CD14-positive monocyte (primary cell): Measurements from ENCODE around the gene DRAXIN. TPM values are rescaled to one million over a fixed set of nuclear protein-coding genes. Genes with fewer than 3 reads are reported as not detected.

Source experiments
- DNase-seq, 3 donors: peaks; one replicate each; pipeline ENCODE4 v3.0.0-alpha.2; 2011 to 2022
- H2AFZ ChIP-seq: 2 replicates; pipeline ENCODE4 v1.6.0; 2012; ENCODE audit warnings: mild to moderate bottlenecking, low read depth, low read length, inconsistent platforms; ENCODE audit not compliant: insufficient read depth, poor library complexity, severe bottlenecking
- H3K27ac ChIP-seq, 2 donors: 1 replicate in 1 of 2; 2 replicates in 1 of 2; pipeline ENCODE4 v1.5.1; 2012 to 2013; ENCODE audit warnings: low read length in 2 of 2, control low read depth in 1 of 2, inconsistent platforms in 1 of 2, low read depth in 1 of 2, mild to moderate bottlenecking in 1 of 2
- H3K27me3 ChIP-seq, 2 donors: one replicate each; pipeline versions ENCODE4 v1.6.0 to v1.6.1; 2011 to 2013; ENCODE audit warnings: low read length in 2 of 2; ENCODE audit not compliant: control insufficient read depth in 2 of 2, insufficient read depth in 2 of 2
- H3K36me3 ChIP-seq, 2 donors: replicated peaks in 1 of 2; 1 replicate in 1 of 2; 2 replicates in 1 of 2; pipeline versions ENCODE4 v1.5.1 to v1.6.1; 2012 to 2013; ENCODE audit warnings: low read length in 2 of 2, control low read depth in 1 of 2, inconsistent platforms in 1 of 2, mild to moderate bottlenecking in 1 of 2; ENCODE audit not compliant: insufficient read depth in 2 of 2, control insufficient read depth in 1 of 2
- H3K4me1 ChIP-seq, 2 donors: 1 replicate in 1 of 2; 2 replicates in 1 of 2; pipeline versions ENCODE4 v1.5.1 to v1.6.1; 2012 to 2013; ENCODE audit warnings: low read length in 2 of 2, control low read depth in 1 of 2, inconsistent platforms in 1 of 2, mild to moderate bottlenecking in 1 of 2, moderate library complexity in 1 of 2; ENCODE audit not compliant: insufficient read depth in 2 of 2, control insufficient read depth in 1 of 2
- H3K4me2 ChIP-seq: replicated peaks from 2 replicates; pipeline ENCODE3; 2012; ENCODE audit warnings: low read length, moderate library complexity, mild to moderate bottlenecking; ENCODE audit not compliant: poor library complexity, severe bottlenecking; ENCODE audit errors: extremely low read depth
- H3K4me3 ChIP-seq, 3 experiments: fragments of 200-600 bp in 1 of 3; sonication (generic) in 1 of 3; replicated peaks in 1 of 3; 1 replicate in 2 of 3; 2 replicates in 1 of 3; pipeline ENCODE4 v1.5.1; 2011 to 2013; ENCODE audit warnings: low read length in 3 of 3, mild to moderate bottlenecking in 3 of 3, control low read depth in 2 of 3, low read depth in 2 of 3, inconsistent platforms in 1 of 3, moderate library complexity in 1 of 3
- H3K79me2 ChIP-seq: 2 replicates; pipeline ENCODE4 v1.6.0; 2012; ENCODE audit warnings: mild to moderate bottlenecking, control low read depth, inconsistent platforms, low read length, moderate library complexity; ENCODE audit not compliant: insufficient read depth
- H3K9ac ChIP-seq: 2 replicates; pipeline ENCODE4 v1.6.0; 2017; ENCODE audit warnings: low read length, mild to moderate bottlenecking; ENCODE audit not compliant: insufficient read depth, poor library complexity, severe bottlenecking
- H3K9me3 ChIP-seq, 2 donors: replicated peaks in 1 of 2; 1 replicate in 1 of 2; 2 replicates in 1 of 2; pipeline versions ENCODE4 v1.5.1 to v1.6.1; 2012 to 2013; ENCODE audit warnings: low read length in 2 of 2, control low read depth in 1 of 2; ENCODE audit not compliant: control insufficient read depth in 1 of 2, insufficient read depth in 1 of 2
- H4K20me1 ChIP-seq: 2 replicates; pipeline ENCODE4 v1.6.0; 2012; ENCODE audit warnings: mild to moderate bottlenecking, low read length, control low read depth, moderate library complexity; ENCODE audit not compliant: insufficient read depth
- H3K27ac Mint-ChIP-seq, 7 donors: one replicate each; pipeline ENCODE4 v1.8.0; 2020; ENCODE audit warnings: mild to moderate bottlenecking in 7 of 7, mixed read lengths in 7 of 7, moderate library complexity in 6 of 7, inconsistent platforms in 2 of 7
- H3K27me3 Mint-ChIP-seq, 3 donors: one replicate each; pipeline ENCODE4 v1.8.0; 2021 to 2022; ENCODE audit warnings: low read depth in 3 of 3, mild to moderate bottlenecking in 3 of 3, mixed read lengths in 3 of 3, moderate library complexity in 3 of 3, inconsistent platforms in 1 of 3
- H3K36me3 Mint-ChIP-seq, 2 donors: one replicate each; pipeline ENCODE4 v1.8.0; 2020; ENCODE audit warnings: mixed read lengths in 2 of 2, inconsistent platforms in 1 of 2, mild to moderate bottlenecking in 1 of 2
- H3K4me1 Mint-ChIP-seq: one replicate; pipeline ENCODE4 v1.8.0; 2020; ENCODE audit warnings: mild to moderate bottlenecking, mixed read lengths
- H3K4me3 Mint-ChIP-seq, 2 donors: one replicate each; pipeline ENCODE4 v1.8.0; 2020; ENCODE audit warnings: mild to moderate bottlenecking in 2 of 2, mixed read lengths in 2 of 2, moderate library complexity in 1 of 2
- H3K9me3 Mint-ChIP-seq, 7 donors: one replicate each; pipeline ENCODE4 v1.8.0; 2020 to 2022; ENCODE audit warnings: mixed read lengths in 7 of 7, mild to moderate bottlenecking in 6 of 7, moderate library complexity in 6 of 7, inconsistent platforms in 2 of 7
- WGBS: methylation state at CpG from one replicate; pipeline ENCODE4 v1.1.5; 2013; ENCODE audit warnings: missing lambda C conversion rate; ENCODE audit not compliant: insufficient coverage; 5-methylcytosine and 5-hydroxymethylcytosine counted together
- intact Hi-C, 2 donors: fragments of 100-400 bp; cut with micrococcal nuclease; formaldehyde crosslinking; loops; one replicate each; pipeline versions ENCODE4 v1.15.0 to v1.15.1; 2023
- polyA plus RNA-seq, 3 donors: library from polyadenylated mRNA; depleted of rRNA in 1 of 3; unstranded in 2 of 3; stranded (reverse) in 1 of 3; fragments of 300-500 nt in 2 of 3; fragments of >200 nt in 1 of 3; fragmentation: Illumina TruSeq in 2 of 3; gene quantifications; 1 replicate in 2 of 3; 2 replicates in 1 of 3; pipeline ENCODE4 v1.2.3, GENCODE V29; 2012 to 2021
- TF ChIP-seq, protein P1 (sequence below): fragments of 200-600 bp; IDR thresholded peaks from one replicate; pipeline ENCODE4 v1.8.0; 2022; ENCODE audit warnings: antibody characterized with exemption, mild to moderate bottlenecking

DRAXIN gene
- polyA plus RNA-seq, 3 donors: 0.14 to 0.27 (median 0.18) TPM

GRCh38 chr1:11654939-11655808, 36.3 kb upstream of the DRAXIN start:
- Histone ChIP-seq H3K9ac (peak overlapping the region; percentile 49), H3K4me2 (peak overlapping the region; percentile 90), H3K4me1 (peaks cover 9 to 24% of the 10 kb centered on the region in 2 donors), H4K20me1 (no peaks in the 10 kb centered on the region), H3K9me3 (no peaks in the 10 kb centered on the region), H3K4me3 (peak overlapping the region; percentile 28 to 65 (median 38)), H3K27ac (no peak overlapping the region), H2AFZ (peak overlapping the region; percentile 47), H3K27me3 (peaks cover 0 to 42% of the 10 kb centered on the region in 2 donors), H3K79me2 (no peaks in the 10 kb centered on the region), H3K36me3 (no peaks in the 10 kb centered on the region)
- peaks cover 12% of the 10 kb centered on the region for H3K4me1 Mint-ChIP-seq
- H3K9me3 Mint-ChIP-seq: peaks cover 0 to 3% (median 0%) of the 10 kb centered on the region in 7 donors
- 12% methylated on average over 31 of the region's 45 CpGs for WGBS
- peak overlapping the region; percentile 69 to 77 for H3K4me3 Mint-ChIP-seq
- DNase-seq: no peak
- TF ChIP-seq, protein P1, sequence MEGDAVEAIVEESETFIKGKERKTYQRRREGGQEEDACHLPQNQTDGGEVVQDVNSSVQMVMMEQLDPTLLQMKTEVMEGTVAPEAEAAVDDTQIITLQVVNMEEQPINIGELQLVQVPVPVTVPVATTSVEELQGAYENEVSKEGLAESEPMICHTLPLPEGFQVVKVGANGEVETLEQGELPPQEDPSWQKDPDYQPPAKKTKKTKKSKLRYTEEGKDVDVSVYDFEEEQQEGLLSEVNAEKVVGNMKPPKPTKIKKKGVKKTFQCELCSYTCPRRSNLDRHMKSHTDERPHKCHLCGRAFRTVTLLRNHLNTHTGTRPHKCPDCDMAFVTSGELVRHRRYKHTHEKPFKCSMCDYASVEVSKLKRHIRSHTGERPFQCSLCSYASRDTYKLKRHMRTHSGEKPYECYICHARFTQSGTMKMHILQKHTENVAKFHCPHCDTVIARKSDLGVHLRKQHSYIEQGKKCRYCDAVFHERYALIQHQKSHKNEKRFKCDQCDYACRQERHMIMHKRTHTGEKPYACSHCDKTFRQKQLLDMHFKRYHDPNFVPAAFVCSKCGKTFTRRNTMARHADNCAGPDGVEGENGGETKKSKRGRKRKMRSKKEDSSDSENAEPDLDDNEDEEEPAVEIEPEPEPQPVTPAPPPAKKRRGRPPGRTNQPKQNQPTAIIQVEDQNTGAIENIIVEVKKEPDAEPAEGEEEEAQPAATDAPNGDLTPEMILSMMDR: no peak
- H3K27me3 Mint-ChIP-seq: peaks cover 33 to 55% (median 43%) of the 10 kb centered on the region in 3 donors
- intact Hi-C loops: loop anchor here in 1 of 2 donors (5.0 kb wide), 2 partner anchors 62 to 92 kb away; no protein-coding TSS in a partner anchor
- no peak overlapping the region for H3K27ac Mint-ChIP-seq
- peaks cover 8 to 16% of the 10 kb centered on the region in 2 donors for H3K36me3 Mint-ChIP-seq

- Histone ChIP-seq H3K4me3 (no peak overlapping the region), H3K4me1 (peaks cover 8 to 17% of the 10 kb centered on the region in 2 donors), H3K9me3 (no peaks in the 10 kb centered on the region), H3K27ac (no peak overlapping the region), H3K27me3 (peaks cover 0 to 21% of the 10 kb centered on the region in 2 donors), H2AFZ (no peak overlapping the region), H3K4me2 (no peak overlapping the region), H4K20me1 (no peaks in the 10 kb centered on the region), H3K9ac (no peak overlapping the region), H3K79me2 (no peaks in the 10 kb centered on the region), H3K36me3 (no peaks in the 10 kb centered on the region)
- Mint-ChIP-seq H3K36me3 (peaks cover 4 to 19% of the 10 kb centered on the region in 2 donors), H3K27me3 (peaks cover 17 to 31% (median 22%) of the 10 kb centered on the region in 3 donors), H3K4me1 (peaks cover 7% of the 10 kb centered on the region), H3K9me3 (no peaks in the 10 kb centered on the region), H3K27ac (no peak overlapping the region), H3K4me3 (no peak overlapping the region)
- TF ChIP-seq, protein P1: no peak
- no peak for DNase-seq
- WGBS: 90% methylated on average over 3 of the region's 6 CpGs
- intact Hi-C loops: no loop called here
Measured at GRCh38 chr1:11657654-11658053, 33.9 kb upstream of the DRAXIN start.
